Measurements from ENCODE around the gene MYO5B. TPM values are rescaled to one million over a fixed set of nuclear protein-coding genes. Genes with fewer than 3 reads are reported as not detected.

The MYO5B gene
- total and polyA plus RNA-seq, 2 of the 4 experiments (the other 2 are of a cell fraction), result 0.24 to 0.54 TPM

GRCh38 chr18:49812286-49813068, 382.5 kb downstream of the MYO5B start:
- POLR2A ChIA-PET (ENCODE audit: unreplicated experiment), result no interaction called here

More at GRCh38 chr18:49812286-49813068, 382.5 kb downstream of the MYO5B start:
- H2BK20ac ChIP-seq (ENCODE audit: low read depth, low read length), result peak overlapping the region; percentile 21; the same call in 1 of the 2 replicates
- peak overlapping the region; percentile 37 for H2AK9ac ChIP-seq (replicated peaks; ENCODE audit: low read depth, low read length, poor library complexity)
- H4K20me1 ChIP-seq (ENCODE audit: insufficient read depth, low read length), result no peaks in the 10 kb centered on the region
- peak overlapping the region; percentile 85 for H4K5ac ChIP-seq (ENCODE audit: low read depth, low read length)
- H2AFZ ChIP-seq (replicated peaks; ENCODE audit: low read length, poor library complexity), result peak overlapping the region; percentile 96
- peaks cover 10% of the 10 kb centered on the region for H3K4me1 ChIP-seq (ENCODE audit: control insufficient read depth, insufficient read depth, low read length)
- DNase-seq (peak; percentile 15), ATAC-seq (ENCODE audit: low read depth) (peak; percentile 0)
- peaks cover 22 to 37% of the 10 kb centered on the region in 2 experiments for H3K79me1 ChIP-seq (ENCODE audit: low read depth in 1 of 2, low read length in 2 of 2)
- H3K56ac ChIP-seq (ENCODE audit: extremely low read depth, insufficient read depth, low read length), result peak overlapping the region; percentile 97
- no peaks in the 10 kb centered on the region for H3K27me3 ChIP-seq (ENCODE audit: control insufficient read depth, insufficient read depth, low read length)
- peak overlapping the region; percentile 81 to 99 for H4K8ac ChIP-seq (ENCODE audit: low read depth in 2 of 2, low read length in 2 of 2)
- peak overlapping the region; percentile 78 for H3K23ac ChIP-seq (ENCODE audit: low read depth, low read length)
- H2AK5ac ChIP-seq (ENCODE audit: low read depth, low read length), result 0 out of 2 replicates have a peak overlapping the region, but pooled peaks have one; percentile 18
- peak overlapping the region; percentile 78 for H2BK5ac ChIP-seq (ENCODE audit: low read depth, low read length, poor library complexity, severe bottlenecking)
- H2BK120ac ChIP-seq (ENCODE audit: low read depth, low read length), result peak overlapping the region; percentile 28
- BruUV-seq (replicated peaks), result no TSS peak
- CTCF ChIA-PET, result no interaction called here
- in situ Hi-C loops (cut with MboI; ENCODE audit: low sequenced_read_pairs) (no loop called here), dilution Hi-C loops (cut with HindIII; ENCODE audit: low sequenced_read_pairs, unreplicated experiment) (no loop called here), intact Hi-C loops (cut with micrococcal nuclease) (loop anchor here (2.0 kb wide), 2 partner anchors 22 to 46 kb away; no protein-coding TSS in a partner anchor)
- H3K4me2 ChIP-seq (ENCODE audit: low read depth, low read length), result peak overlapping the region; percentile 91
- H3K9me3 ChIP-seq (ENCODE audit: control insufficient read depth, insufficient read depth, low read length), result no peaks in the 10 kb centered on the region
- H3K36me3 ChIP-seq (ENCODE audit: control insufficient read depth, insufficient read depth, low read length), result no peaks in the 10 kb centered on the region; the same call in 1 of the 2 replicates
- H3K14ac ChIP-seq (replicated peaks; ENCODE audit: low read depth, low read length), result peak overlapping the region; percentile 94
- no peaks in the 10 kb centered on the region for H3K9me1 ChIP-seq (ENCODE audit: insufficient read depth, low read length)
- H4K91ac ChIP-seq (ENCODE audit: insufficient read depth, low read depth, low read length), result peak overlapping the region; percentile 61
- 13 to 100% methylated on average over 1 to 4 of the region's 13 CpGs for WGBS, 2 experiments (ENCODE audit: extremely low coverage in 2 of 2, insufficient read length in 1 of 2)
- peak overlapping the region; percentile 69 for H3K4me3 ChIP-seq (ENCODE audit: insufficient read depth, low read depth, low read length)
- H3K18ac ChIP-seq (ENCODE audit: low read depth, low read length), result peak overlapping the region; percentile 66; the same call in 1 of the 2 replicates
- no peak for TF ChIP-seq ELK1 (IDR thresholded peaks at IDR 0.05; ENCODE audit: borderline replicate concordance, low read depth, low read length)
- TF ChIP-seq RFX5 (IDR thresholded peaks at IDR 0.05; ENCODE audit: low read depth, low read length), result no peak
- TF ChIP-seq SMC3 (IDR thresholded peaks at IDR 0.05; ENCODE audit: low read depth, low read length), result no peak
- no peak for TF ChIP-seq NFE2L2 (IDR thresholded peaks at IDR 0.05; ENCODE audit: low read depth, low read length)
- no peak for TF ChIP-seq FOS (IDR thresholded peaks at IDR 0.05; ENCODE audit: low read depth, low read length)
- TF ChIP-seq BHLHE40 (IDR thresholded peaks at IDR 0.05; ENCODE audit: low read depth, low read length), result no peak
- TF ChIP-seq MAZ (IDR thresholded peaks at IDR 0.05; ENCODE audit: borderline replicate concordance, low read depth, low read length), result no peak
- no peak for TF ChIP-seq RAD21 (IDR thresholded peaks at IDR 0.05; ENCODE audit: low read length)
- TF ChIP-seq CHD1 (IDR thresholded peaks at IDR 0.05; ENCODE audit: low read depth, low read length), result no peak
- TF ChIP-seq, protein P1, sequence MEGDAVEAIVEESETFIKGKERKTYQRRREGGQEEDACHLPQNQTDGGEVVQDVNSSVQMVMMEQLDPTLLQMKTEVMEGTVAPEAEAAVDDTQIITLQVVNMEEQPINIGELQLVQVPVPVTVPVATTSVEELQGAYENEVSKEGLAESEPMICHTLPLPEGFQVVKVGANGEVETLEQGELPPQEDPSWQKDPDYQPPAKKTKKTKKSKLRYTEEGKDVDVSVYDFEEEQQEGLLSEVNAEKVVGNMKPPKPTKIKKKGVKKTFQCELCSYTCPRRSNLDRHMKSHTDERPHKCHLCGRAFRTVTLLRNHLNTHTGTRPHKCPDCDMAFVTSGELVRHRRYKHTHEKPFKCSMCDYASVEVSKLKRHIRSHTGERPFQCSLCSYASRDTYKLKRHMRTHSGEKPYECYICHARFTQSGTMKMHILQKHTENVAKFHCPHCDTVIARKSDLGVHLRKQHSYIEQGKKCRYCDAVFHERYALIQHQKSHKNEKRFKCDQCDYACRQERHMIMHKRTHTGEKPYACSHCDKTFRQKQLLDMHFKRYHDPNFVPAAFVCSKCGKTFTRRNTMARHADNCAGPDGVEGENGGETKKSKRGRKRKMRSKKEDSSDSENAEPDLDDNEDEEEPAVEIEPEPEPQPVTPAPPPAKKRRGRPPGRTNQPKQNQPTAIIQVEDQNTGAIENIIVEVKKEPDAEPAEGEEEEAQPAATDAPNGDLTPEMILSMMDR (conservative IDR thresholded peaks at IDR 0.05; ENCODE audit: low read depth, low read length), result no peak
- no peak for TF ChIP-seq CEBPB (IDR thresholded peaks at IDR 0.05; ENCODE audit: low read depth, low read length)
- TF ChIP-seq POLR2A (IDR thresholded peaks at IDR 0.05; ENCODE audit: low read depth, low read length), result no peak
- TF ChIP-seq RCOR1 (IDR thresholded peaks at IDR 0.05; ENCODE audit: insufficient replicate concordance, low read length), result no peak
- no peak for TF ChIP-seq USF2 (IDR thresholded peaks at IDR 0.05; ENCODE audit: low read depth, low read length)
- no peak for TF ChIP-seq MAFK (IDR thresholded peaks at IDR 0.05; ENCODE audit: low read depth, low read length)
- H3K9ac ChIP-seq (ENCODE audit: low read depth, low read length), result peak overlapping the region; percentile 82
- H2BK15ac ChIP-seq (ENCODE audit: low read depth, low read length), result peak overlapping the region; percentile 37; the same call in 2 of the 3 replicates
- peak overlapping the region; percentile 87 for H3K4ac ChIP-seq (ENCODE audit: low read depth, low read length)
- peak overlapping the region; percentile 94 for H3K27ac ChIP-seq (ENCODE audit: insufficient read depth, low read length)

Data from IMR-90 (cell line).